ENCODE data around the gene SH3GLB1. TPM values are rescaled to one million over a fixed set of nuclear protein-coding genes. Genes with fewer than 3 reads are reported as not detected.

SH3GLB1 gene
- polyA plus RNA-seq, 1 experiment: 33.9 TPM

DNA sequence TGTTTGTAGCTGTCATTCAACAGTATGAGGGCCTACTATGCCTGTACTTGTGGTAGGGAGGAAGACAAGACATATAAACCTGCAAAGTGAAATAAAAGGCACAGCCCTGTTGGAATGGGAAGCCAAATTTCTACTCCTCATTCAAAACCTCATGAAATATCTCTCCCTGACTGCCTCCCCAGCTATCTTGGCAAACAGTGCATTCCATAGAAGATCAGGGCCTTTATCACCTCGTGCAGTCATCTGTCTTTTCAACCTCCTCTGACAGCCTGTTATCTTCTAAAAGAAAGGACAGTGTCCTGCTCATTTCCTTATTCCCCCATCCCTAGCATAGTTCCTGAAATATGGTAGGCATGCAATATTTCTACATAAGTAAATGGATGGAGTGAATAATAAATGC, 71.0 kb downstream of the SH3GLB1 start:
- ChIA-PET POLR2A (interaction anchor here (0.6 kb wide), 1 partner anchor 28 kb away, joined by 3 read pairs; no protein-coding TSS in a partner anchor), CTCF (interaction anchor here (1.0 kb wide), 1 partner anchor 310 kb away, joined by 3 read pairs; no protein-coding TSS in a partner anchor)
- no peak for TF ChIP-seq CTCF (IDR thresholded peaks at IDR 0.05; ENCODE audit: insufficient read depth, low read depth, low read length)
- DNase-seq (ENCODE audit: low read depth): no peak
- Histone ChIP-seq H3K27me3 (ENCODE audit: control insufficient read depth, insufficient read depth, low read length) (no peaks in the 10 kb centered on the region), H3K36me3 (ENCODE audit: control insufficient read depth, insufficient read depth, low read length) (no peaks in the 10 kb centered on the region), H3K4me3 (ENCODE audit: low read depth, low read length) (no peak overlapping the region)

DNA sequence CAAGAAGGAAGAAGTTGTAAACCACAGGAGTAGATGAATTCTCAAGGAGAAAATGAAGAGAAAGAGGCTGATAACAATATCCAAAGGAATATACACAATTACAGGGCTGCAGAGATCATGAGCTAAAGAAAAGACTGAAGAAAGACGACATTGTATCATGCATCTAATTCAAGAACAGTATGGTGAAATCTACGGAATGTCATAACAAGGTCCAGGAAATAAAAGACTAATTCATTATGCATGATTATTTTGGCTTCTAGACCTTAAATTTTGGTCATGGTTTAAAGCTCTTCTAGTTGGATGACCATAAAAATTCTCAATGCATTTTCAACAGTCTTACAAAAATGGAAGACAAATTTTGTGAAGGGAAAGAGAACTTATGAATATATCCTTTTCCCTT, 71.7 kb downstream of the SH3GLB1 start:
- CTCF ChIA-PET: no interaction called here
- POLR2A ChIA-PET: interaction anchor here (0.6 kb wide), 2 partner anchors 18 to 29 kb away, joined by 3 read pairs; no protein-coding TSS in a partner anchor
- Histone ChIP-seq H3K36me3 (ENCODE audit: control insufficient read depth, insufficient read depth, low read length) (no peaks in the 10 kb centered on the region), H3K4me3 (ENCODE audit: low read depth, low read length) (no peak overlapping the region), H3K27me3 (ENCODE audit: control insufficient read depth, insufficient read depth, low read length) (no peaks in the 10 kb centered on the region)
- no peak for TF ChIP-seq CTCF (IDR thresholded peaks at IDR 0.05; ENCODE audit: insufficient read depth, low read depth, low read length)
- no peak for DNase-seq (ENCODE audit: low read depth)

DNA sequence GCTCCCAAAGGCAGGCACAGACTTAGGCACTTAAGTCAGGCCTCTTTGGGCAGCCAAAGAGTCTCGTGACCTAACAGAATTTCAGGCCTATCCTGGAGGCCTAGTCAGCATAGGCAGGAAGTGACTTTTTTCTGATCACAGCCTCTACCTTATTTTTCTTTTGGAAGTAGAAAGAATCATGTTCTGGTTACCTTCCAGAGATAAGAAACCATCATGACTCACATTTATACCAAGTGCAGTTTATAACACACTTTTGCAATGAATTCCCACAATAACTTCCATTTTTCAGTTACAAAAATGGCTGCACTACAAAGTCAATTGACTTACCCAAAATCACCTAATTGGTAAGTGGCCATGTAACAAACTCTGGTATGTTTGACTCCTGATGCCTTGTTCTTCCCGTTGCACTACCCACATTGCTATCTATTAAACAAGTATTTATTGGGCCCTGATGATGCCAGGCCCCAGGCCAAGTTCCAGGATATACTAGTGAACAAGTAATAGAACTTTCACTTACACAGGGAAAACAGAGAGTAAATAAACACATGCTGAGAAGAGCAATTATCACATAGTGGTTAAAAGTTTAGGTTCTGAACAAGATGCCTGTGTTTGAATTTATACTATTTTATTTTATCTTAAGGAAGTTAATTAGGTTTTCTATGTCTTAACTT, 74.3 kb downstream of the SH3GLB1 start:
- POLR2A ChIA-PET: no interaction called here
- no peak for TF ChIP-seq CTCF (IDR thresholded peaks at IDR 0.05; ENCODE audit: insufficient read depth, low read depth, low read length)
- Histone ChIP-seq H3K36me3 (ENCODE audit: control insufficient read depth, insufficient read depth, low read length) (no peaks in the 10 kb centered on the region), H3K4me3 (ENCODE audit: low read depth, low read length) (no peak overlapping the region), H3K27me3 (ENCODE audit: control insufficient read depth, insufficient read depth, low read length) (no peaks in the 10 kb centered on the region)
- CTCF ChIA-PET: interaction anchor here (1.0 to 1.4 kb wide), 2 partner anchors 75 to 304 kb away, joined by 3 read pairs; no protein-coding TSS in a partner anchor
- DNase-seq (ENCODE audit: low read depth): no peak

DNA sequence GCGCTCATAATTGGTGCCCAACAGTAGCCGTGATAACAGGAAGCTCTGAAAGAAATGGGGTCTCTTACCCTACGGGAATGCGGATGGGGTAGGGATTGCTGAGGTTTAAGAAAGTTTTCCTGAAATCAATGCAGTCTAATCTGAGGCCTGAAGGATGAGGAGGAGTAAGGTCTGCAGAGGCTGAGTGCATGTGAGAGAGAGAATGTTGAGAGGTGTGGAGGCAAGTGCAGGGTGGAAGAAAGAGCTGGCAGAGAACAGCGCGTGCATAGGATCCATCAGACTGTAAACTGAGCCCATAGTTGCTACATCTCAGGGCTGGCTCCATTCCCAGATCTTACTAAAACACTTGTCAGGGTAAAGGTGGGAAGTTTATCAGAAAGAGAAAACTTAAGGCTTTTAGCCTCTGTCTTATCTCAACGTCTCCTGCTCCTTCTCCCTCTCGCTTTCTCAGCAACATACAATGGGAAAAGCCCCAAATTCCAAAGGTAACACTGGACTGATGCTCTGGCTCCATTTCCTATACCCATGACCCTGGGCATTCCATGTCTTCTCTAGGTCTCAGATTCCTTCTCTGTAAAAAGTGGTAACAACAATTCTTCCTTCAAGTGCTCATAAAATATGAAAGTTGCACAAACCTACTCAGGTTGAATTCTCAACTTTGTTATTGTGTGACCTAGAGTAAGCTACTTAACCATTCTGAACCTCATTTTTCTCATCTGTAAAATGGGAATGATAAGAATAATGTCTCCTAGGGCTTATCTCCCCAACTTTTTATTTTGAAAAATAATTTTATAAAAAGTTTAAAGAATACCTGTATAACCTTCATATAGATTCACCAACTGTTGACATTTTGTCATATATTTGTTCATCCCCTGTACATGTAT, 75.2 kb downstream of the SH3GLB1 start:
- no peaks in the 10 kb centered on the region for H3K27me3 ChIP-seq (ENCODE audit: control insufficient read depth, insufficient read depth, low read length)
- H3K4me3 ChIP-seq (ENCODE audit: low read depth, low read length): no peak overlapping the region
- no peaks in the 10 kb centered on the region for H3K36me3 ChIP-seq (ENCODE audit: control insufficient read depth, insufficient read depth, low read length)
- ChIA-PET CTCF (interaction anchor here (0.8 to 2.2 kb wide), 2 partner anchors 36 to 186 kb away, joined by 3 to 12 read pairs; no protein-coding TSS in a partner anchor), POLR2A (no interaction called here)
- no peak for DNase-seq (ENCODE audit: low read depth)
- TF ChIP-seq CTCF (IDR thresholded peaks at IDR 0.05; ENCODE audit: insufficient read depth, low read depth, low read length): no peak

- no peaks in the 10 kb centered on the region for H3K27me3 ChIP-seq (ENCODE audit: control insufficient read depth, insufficient read depth, low read length)
- POLR2A ChIA-PET: no interaction called here
- CTCF ChIA-PET: interaction anchor here (0.8 to 2.6 kb wide), 5 partner anchors 52 to 302 kb away, joined by 3 to 20 read pairs (median 4); partner anchors contain the start of gene SH3GLB1
- no peak overlapping the region for H3K4me3 ChIP-seq (ENCODE audit: low read depth, low read length)
- DNase-seq (ENCODE audit: low read depth): no peak
- TF ChIP-seq CTCF (IDR thresholded peaks at IDR 0.05; ENCODE audit: insufficient read depth, low read depth, low read length): no peak
- no peaks in the 10 kb centered on the region for H3K36me3 ChIP-seq (ENCODE audit: control insufficient read depth, insufficient read depth, low read length)
Measured at GRCh38 chr1:86782482-86782881, 78.1 kb downstream of the SH3GLB1 start.
